PC-3 (cell line): Measurements from ENCODE around the gene RNASE2. TPM values are rescaled to one million over a fixed set of nuclear protein-coding genes. Genes with fewer than 3 reads are reported as not detected.
"Not testable (repeated sequence)": the region's sequence is repeated elsewhere in the genome, so short reads cannot be mapped to it uniquely, and the experiment has no call there.

Experiments used
- ATAC-seq: fragments of 200-7000 bp; cut with Tn5 transposase; 2 replicates; pipeline ENCODE4 v1.9.1; 2020; ENCODE audit warnings: mild to moderate bottlenecking, moderate library complexity
- BruUV-seq: library from RNA; stranded (reverse); fragments of 400-500 nt; replicated peaks from 2 replicates; lab custom pipeline; 2021; lab: Mats Ljungman, UMichigan
- CTCF ChIA-PET: fragments of 300-600 bp; sonication (Branson Sonifier 250); formaldehyde crosslinking; loops from one replicate; lab custom pipeline; 2022; ENCODE audit warnings: antibody characterized with exemption; lab: Charles Lee
- POLR2A ChIA-PET: fragments of 300-600 bp; sonication (Branson Sonifier 250); formaldehyde crosslinking; loops from one replicate; lab custom pipeline; 2022; ENCODE audit warnings: antibody characterized with exemption; ENCODE audit not compliant: unreplicated experiment; lab: Charles Lee
- DNase-seq: peaks from one replicate; pipeline ENCODE4 v3.0.0-alpha.2; 2015
- H2AFZ ChIP-seq: fragments of 300-600 bp; sonication (generic); 2 replicates; pipeline ENCODE4 v1.6.0; 2016; ENCODE audit warnings: antibody characterized with exemption, low read length
- H3F3A ChIP-seq: fragments of 300-600 bp; sonication (generic); one replicate; pipeline ENCODE4 v1.6.0; 2017; ENCODE audit warnings: antibody characterized with exemption, low read length, control low read depth, mild to moderate bottlenecking; ENCODE audit not compliant: unreplicated experiment
- H3K27ac ChIP-seq: fragments of 300-600 bp; sonication (generic); 2 replicates; pipeline ENCODE4 v1.5.1; 2016; ENCODE audit warnings: mild to moderate bottlenecking, low read length
- H3K27me3 ChIP-seq: fragments of 300-600 bp; sonication (generic); 2 replicates; pipeline ENCODE4 v1.6.1; 2016; ENCODE audit warnings: low read length, mixed read lengths
- H3K36me3 ChIP-seq: fragments of 300-600 bp; sonication (generic); 2 replicates; pipeline ENCODE4 v1.6.1; 2016; ENCODE audit warnings: low read depth, mixed run types, low read length, mixed read lengths
- H3K4me1 ChIP-seq: fragments of 300-600 bp; sonication (generic); 2 replicates; pipeline ENCODE4 v1.5.1; 2016; ENCODE audit warnings: low read length; ENCODE audit not compliant: insufficient read depth
- H3K4me2 ChIP-seq: fragments of 300-600 bp; sonication (generic); 2 replicates; pipeline ENCODE4 v1.6.0; 2016; ENCODE audit warnings: low read length
- H3K4me3 ChIP-seq: fragments of 300-600 bp; sonication (generic); 2 replicates; pipeline ENCODE4 v1.5.1; 2016; ENCODE audit warnings: mild to moderate bottlenecking, low read length, mixed read lengths
- H3K79me2 ChIP-seq: fragments of 300-600 bp; sonication (generic); 2 replicates; pipeline ENCODE4 v1.6.1; 2017; ENCODE audit warnings: low read length, mixed read lengths
- H3K9ac ChIP-seq: fragments of 300-600 bp; sonication (generic); 2 replicates; pipeline ENCODE4 v1.6.0; 2016; ENCODE audit warnings: mild to moderate bottlenecking, low read length
- H3K9me2 ChIP-seq: fragments of 300-600 bp; sonication (generic); replicated peaks from 2 replicates; pipeline ENCODE4 v1.6.1; 2016; ENCODE audit warnings: mixed run types, low read length, mixed read lengths
- H3K9me3 ChIP-seq: fragments of 300-600 bp; sonication (generic); 2 replicates; pipeline ENCODE4 v1.6.1; 2016; ENCODE audit warnings: low read length, mixed read lengths
- H4K20me1 ChIP-seq: fragments of 300-600 bp; sonication (generic); 2 replicates; pipeline ENCODE4 v1.6.1; 2016; ENCODE audit warnings: low read length, mixed read lengths
- CTCF ChIP-seq: fragments of 300-600 bp; sonication (generic); conservative IDR thresholded peaks from 2 replicates; pipeline ENCODE4 v1.5.1; 2017; ENCODE audit warnings: antibody characterized with exemption, low read depth, mild to moderate bottlenecking, low read length
- EZH2 ChIP-seq: fragments of 300-600 bp; sonication (generic); IDR thresholded peaks from one replicate; pipeline ENCODE4 v1.6.1; 2017; ENCODE audit warnings: antibody characterized with exemption, mild to moderate bottlenecking, low read length; ENCODE audit not compliant: unreplicated experiment
- EZH2phosphoT487 ChIP-seq: fragments of 300-600 bp; sonication (generic); IDR thresholded peaks from 2 replicates; pipeline ENCODE4 v1.6.1; 2018; ENCODE audit warnings: mild to moderate bottlenecking, antibody characterized with exemption, low read length, borderline replicate concordance
- intact Hi-C: fragments of 100-400 bp; cut with micrococcal nuclease; formaldehyde crosslinking; loops from 2 replicates; pipeline ENCODE4 v1.9.0; 2023
- total RNA-seq: library from RNA; depleted of rRNA; stranded (reverse); fragments of >200 nt; gene quantifications from 2 replicates; pipeline ENCODE4 v1.2.3, GENCODE V29; 2014

Gene RNASE2
- total RNA-seq, 1 experiment from 2014 or later, result not detected

- no peaks in the 10 kb centered on the region for H3K79me2 ChIP-seq
- no peaks in the 10 kb centered on the region for H4K20me1 ChIP-seq
- H3K9me3 ChIP-seq, result no peaks in the 10 kb centered on the region
- no peaks in the 10 kb centered on the region for H3K4me1 ChIP-seq
- peaks cover 13% of the 10 kb centered on the region; the same call in 1 of the 2 replicates for H3K27me3 ChIP-seq
- BruUV-seq, result no TSS peak
- no peak for ATAC-seq
- intact Hi-C loops, result no loop called here
- ChIA-PET POLR2A (no interaction called here), CTCF (interaction anchor here (0.6 kb wide), 1 partner anchor 11 kb away, joined by 3 read pairs; no protein-coding TSS in a partner anchor)
- H3K4me2 ChIP-seq, result no peak overlapping the region
- TF ChIP-seq EZH2phosphoT487 (no peak), EZH2 (no peak), CTCF (no peak)
- H3K9me2 ChIP-seq, result no peaks in the 10 kb centered on the region
- no peak overlapping the region for H3K9ac ChIP-seq
- no peak overlapping the region for H3K27ac ChIP-seq
- H3F3A ChIP-seq, result no peaks in the 10 kb centered on the region
- H2AFZ ChIP-seq, result no peak overlapping the region
- no peak for DNase-seq
- no peaks in the 10 kb centered on the region for H3K36me3 ChIP-seq
- H3K4me3 ChIP-seq, result no peak overlapping the region
Observed at GRCh38 chr14:20980906-20981305, 25.6 kb downstream of the RNASE2 start.

GRCh38 chr14:20982646-20983369 lies 27.5 kb downstream of the RNASE2 start:
- ATAC-seq (no peak), DNase-seq (no peak)
- H3K27me3 ChIP-seq, result peaks cover 13% of the 10 kb centered on the region; the same call in 1 of the 2 replicates
- no peak overlapping the region for H3K4me3 ChIP-seq
- no peaks in the 10 kb centered on the region for H3K9me3 ChIP-seq
- TF ChIP-seq EZH2, result no peak
- TF ChIP-seq EZH2phosphoT487, result no peak
- TF ChIP-seq CTCF, result no peak
- H3K9me2 ChIP-seq, result no peaks in the 10 kb centered on the region; the same call in 1 of the 2 replicates
- ChIA-PET CTCF (interaction anchor here (0.6 to 1.7 kb wide), 2 partner anchors 12 to 737 kb away, joined by 5 to 7 read pairs; no protein-coding TSS in a partner anchor), POLR2A (interaction anchor here (0.5 kb wide), 1 partner anchor 219 kb away, joined by 3 read pairs; no protein-coding TSS in a partner anchor)
- H4K20me1 ChIP-seq, result no peaks in the 10 kb centered on the region
- peaks cover 4% of the 10 kb centered on the region for H3F3A ChIP-seq
- H3K9ac ChIP-seq, result no peak overlapping the region
- no TSS peak for BruUV-seq
- H2AFZ ChIP-seq, result no peak overlapping the region
- H3K4me2 ChIP-seq, result no peak overlapping the region
- H3K79me2 ChIP-seq, result no peaks in the 10 kb centered on the region
- H3K4me1 ChIP-seq, result peaks cover 19% of the 10 kb centered on the region
- no peaks in the 10 kb centered on the region for H3K36me3 ChIP-seq
- intact Hi-C loops, result no loop called here
- no peak overlapping the region for H3K27ac ChIP-seq

- H3K27ac ChIP-seq, H4K20me1 ChIP-seq, H3K4me3 ChIP-seq, POLR2A ChIA-PET, CTCF ChIA-PET, H3K4me2 ChIP-seq, H3F3A ChIP-seq, ATAC-seq, H3K27me3 ChIP-seq, H3K9me3 ChIP-seq, H3K9me2 ChIP-seq, intact Hi-C loops, H3K36me3 ChIP-seq, H3K9ac ChIP-seq, DNase-seq, H3K79me2 ChIP-seq, BruUV-seq, H2AFZ ChIP-seq: not testable (repeated sequence)
- H3K4me1 ChIP-seq, result peaks cover 29% of the 10 kb centered on the region
Observed at GRCh38 chr14:20985650-20986049, 30.4 kb downstream of the RNASE2 start.
